Cardiac muscle cell (in vitro differentiated cells and primary cell): ENCODE data around the gene WDR91. TPM values are rescaled to one million over a fixed set of nuclear protein-coding genes. Genes with fewer than 3 reads are reported as not detected.
A peak's percentile ranks its signal among the peaks of the same experiment; 100 is the strongest.

ENCODE experiments used
- DNase-seq, 2 donors: peaks; one replicate each; pipeline versions ENCODE4 v3.0.0 to v3.0.0-alpha.2; 2010 to 2017; ENCODE audit warnings: low read depth in 1 of 2, low spot score in 1 of 2
- H3K27ac ChIP-seq: fragments of 200-600 bp; sonication (generic); 2 replicates; pipeline ENCODE4 v1.5.1; 2016
- H3K27me3 ChIP-seq: fragments of 200-600 bp; sonication (generic); 2 replicates; pipeline ENCODE4 v1.6.0; 2016; ENCODE audit warnings: control low read depth
- H3K36me3 ChIP-seq: fragments of 200-600 bp; sonication (generic); 2 replicates; pipeline ENCODE4 v1.5.1; 2016; ENCODE audit warnings: control low read depth
- H3K4me1 ChIP-seq: fragments of 200-600 bp; sonication (generic); 2 replicates; pipeline ENCODE4 v1.8.1; 2017; ENCODE audit warnings: low read depth, mild to moderate bottlenecking, mixed run types
- H3K4me3 ChIP-seq: fragments of 200-600 bp; sonication (generic); 2 replicates; pipeline ENCODE4 v1.5.1; 2016; ENCODE audit warnings: mild to moderate bottlenecking
- H3K9me3 ChIP-seq: fragments of 200-600 bp; sonication (generic); 2 replicates; pipeline ENCODE4 v1.5.1; 2017; ENCODE audit warnings: low read depth, mild to moderate bottlenecking, control low read depth
- CTCF ChIP-seq: IDR thresholded peaks from 2 replicates; pipeline ENCODE4 v1.5.1; 2012; ENCODE audit warnings: low read depth, mild to moderate bottlenecking, low read length
- polyA plus RNA-seq: library from polyadenylated mRNA; unstranded; fragments of >200 nt; fragmentation: Nextera tagmentation; extraction: Ambion mirVana; gene quantifications from 2 replicates; pipeline ENCODE4 v1.2.1, GENCODE V29; 2016
- total RNA-seq: library from RNA; depleted of rRNA; stranded (reverse); fragments of >200 nt; gene quantifications from 2 replicates; pipeline ENCODE4 v1.2.3, GENCODE V29; 2016

The WDR91 gene
- total and polyA plus RNA-seq, 2 experiments from 2014 or later = 13.6 to 16.7 TPM

- Histone ChIP-seq H3K4me1 (peaks cover 10% of the 10 kb centered on the region), H3K27me3 (no peaks in the 10 kb centered on the region), H3K27ac (peak overlapping the region; percentile 67), H3K36me3 (no peaks in the 10 kb centered on the region), H3K9me3 (no peaks in the 10 kb centered on the region), H3K4me3 (no peak overlapping the region)
- peak in 1 of 2 donors; percentile 64 for DNase-seq
- no peak for TF ChIP-seq CTCF
These were observed 51.0 kb downstream of the WDR91 start for GRCh38 chr7:135160098-135160857.

- TF ChIP-seq CTCF = no peak
- Histone ChIP-seq H3K9me3 (no peaks in the 10 kb centered on the region), H3K4me1 (peaks cover 10% of the 10 kb centered on the region), H3K27me3 (no peaks in the 10 kb centered on the region), H3K36me3 (no peaks in the 10 kb centered on the region), H3K27ac (peak overlapping the region; percentile 67), H3K4me3 (no peak overlapping the region)
- DNase-seq = no peak
These were observed 51.8 kb downstream of the WDR91 start for GRCh38 chr7:135159359-135160085.

GRCh38 chr7:135158874-135159273, 52.5 kb downstream of the WDR91 start:
- Histone ChIP-seq H3K9me3 (no peaks in the 10 kb centered on the region), H3K4me3 (no peak overlapping the region), H3K36me3 (no peaks in the 10 kb centered on the region), H3K4me1 (peaks cover 10% of the 10 kb centered on the region), H3K27me3 (no peaks in the 10 kb centered on the region), H3K27ac (no peak overlapping the region)
- no peak for TF ChIP-seq CTCF
- no peak for DNase-seq

GRCh38 chr7:135158141-135158655, 53.1 kb downstream of the WDR91 start:
- Histone ChIP-seq H3K9me3 (no peaks in the 10 kb centered on the region), H3K4me3 (no peak overlapping the region), H3K27me3 (no peaks in the 10 kb centered on the region), H3K27ac (no peak overlapping the region), H3K36me3 (no peaks in the 10 kb centered on the region), H3K4me1 (peaks cover 10% of the 10 kb centered on the region)
- no peak for DNase-seq
- TF ChIP-seq CTCF = no peak

- no peak for TF ChIP-seq CTCF
- Histone ChIP-seq H3K9me3 (no peaks in the 10 kb centered on the region), H3K36me3 (no peaks in the 10 kb centered on the region), H3K4me3 (no peak overlapping the region), H3K4me1 (peaks cover 10% of the 10 kb centered on the region), H3K27ac (no peak overlapping the region), H3K27me3 (no peaks in the 10 kb centered on the region)
- no peak for DNase-seq
These were observed 55.0 kb downstream of the WDR91 start for GRCh38 chr7:135156290-135156689.
